ENCODE results near the gene IFNA14. TPM values are rescaled to one million over a fixed set of nuclear protein-coding genes. Genes with fewer than 3 reads are reported as not detected.
"Not testable (repeated sequence)": the region's sequence is repeated elsewhere in the genome, so short reads cannot be mapped to it uniquely, and the experiment has no call there.

IFNA14 gene
- total and polyA plus RNA-seq, 2 experiments from 2014 or later, result not detected

DNA sequence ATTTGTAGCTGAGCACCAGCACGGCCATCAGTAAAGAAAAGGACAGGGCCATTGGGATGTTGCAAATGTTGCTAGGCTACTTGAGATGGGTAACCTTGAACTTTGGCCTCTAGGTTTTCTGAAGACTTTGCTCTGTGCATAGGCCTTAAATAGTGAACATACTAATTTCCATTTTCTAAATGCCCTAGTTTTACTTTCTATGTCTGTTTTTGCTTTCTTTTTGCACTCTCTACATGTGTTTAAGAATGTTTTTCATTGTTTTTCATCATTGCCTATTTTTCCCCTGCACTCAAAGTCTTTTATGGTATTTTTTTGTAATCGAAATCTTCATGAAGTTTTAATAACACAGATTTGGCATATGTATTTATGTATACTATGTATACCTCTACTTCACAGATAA, 11.7 kb downstream of the IFNA14 start, which contains the start of gene IFNA17 (continued):
- TF ChIP-seq, protein P1, sequence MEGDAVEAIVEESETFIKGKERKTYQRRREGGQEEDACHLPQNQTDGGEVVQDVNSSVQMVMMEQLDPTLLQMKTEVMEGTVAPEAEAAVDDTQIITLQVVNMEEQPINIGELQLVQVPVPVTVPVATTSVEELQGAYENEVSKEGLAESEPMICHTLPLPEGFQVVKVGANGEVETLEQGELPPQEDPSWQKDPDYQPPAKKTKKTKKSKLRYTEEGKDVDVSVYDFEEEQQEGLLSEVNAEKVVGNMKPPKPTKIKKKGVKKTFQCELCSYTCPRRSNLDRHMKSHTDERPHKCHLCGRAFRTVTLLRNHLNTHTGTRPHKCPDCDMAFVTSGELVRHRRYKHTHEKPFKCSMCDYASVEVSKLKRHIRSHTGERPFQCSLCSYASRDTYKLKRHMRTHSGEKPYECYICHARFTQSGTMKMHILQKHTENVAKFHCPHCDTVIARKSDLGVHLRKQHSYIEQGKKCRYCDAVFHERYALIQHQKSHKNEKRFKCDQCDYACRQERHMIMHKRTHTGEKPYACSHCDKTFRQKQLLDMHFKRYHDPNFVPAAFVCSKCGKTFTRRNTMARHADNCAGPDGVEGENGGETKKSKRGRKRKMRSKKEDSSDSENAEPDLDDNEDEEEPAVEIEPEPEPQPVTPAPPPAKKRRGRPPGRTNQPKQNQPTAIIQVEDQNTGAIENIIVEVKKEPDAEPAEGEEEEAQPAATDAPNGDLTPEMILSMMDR (conservative IDR thresholded peaks at IDR 0.05; ENCODE audit: low read depth in 2 of 2), result no peak
- TF ChIP-seq JUNB (IDR thresholded peaks at IDR 0.05; ENCODE audit: unreplicated experiment) (no peak), POLR2AphosphoS5 (IDR thresholded peaks at IDR 0.05; ENCODE audit: low read depth) (no peak), ZNF114 (CRISPR knock-in tag; IDR thresholded peaks at IDR 0.05) (no peak), EZH2phosphoT487 (IDR thresholded peaks at IDR 0.05; ENCODE audit: unreplicated experiment) (no peak), CREB1 (CRISPR knock-in tag; IDR thresholded peaks at IDR 0.05; ENCODE audit: low read depth) (no peak), STAT1 (IDR thresholded peaks at IDR 0.05; ENCODE audit: unreplicated experiment) (no peak), NANOG (IDR thresholded peaks at IDR 0.05; ENCODE audit: borderline replicate concordance) (no peak)
- TF ChIP-seq, protein P2, sequence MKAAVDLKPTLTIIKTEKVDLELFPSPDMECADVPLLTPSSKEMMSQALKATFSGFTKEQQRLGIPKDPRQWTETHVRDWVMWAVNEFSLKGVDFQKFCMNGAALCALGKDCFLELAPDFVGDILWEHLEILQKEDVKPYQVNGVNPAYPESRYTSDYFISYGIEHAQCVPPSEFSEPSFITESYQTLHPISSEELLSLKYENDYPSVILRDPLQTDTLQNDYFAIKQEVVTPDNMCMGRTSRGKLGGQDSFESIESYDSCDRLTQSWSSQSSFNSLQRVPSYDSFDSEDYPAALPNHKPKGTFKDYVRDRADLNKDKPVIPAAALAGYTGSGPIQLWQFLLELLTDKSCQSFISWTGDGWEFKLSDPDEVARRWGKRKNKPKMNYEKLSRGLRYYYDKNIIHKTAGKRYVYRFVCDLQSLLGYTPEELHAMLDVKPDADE (IDR thresholded peaks at IDR 0.05), result no peak
- TF ChIP-seq, protein P3, sequence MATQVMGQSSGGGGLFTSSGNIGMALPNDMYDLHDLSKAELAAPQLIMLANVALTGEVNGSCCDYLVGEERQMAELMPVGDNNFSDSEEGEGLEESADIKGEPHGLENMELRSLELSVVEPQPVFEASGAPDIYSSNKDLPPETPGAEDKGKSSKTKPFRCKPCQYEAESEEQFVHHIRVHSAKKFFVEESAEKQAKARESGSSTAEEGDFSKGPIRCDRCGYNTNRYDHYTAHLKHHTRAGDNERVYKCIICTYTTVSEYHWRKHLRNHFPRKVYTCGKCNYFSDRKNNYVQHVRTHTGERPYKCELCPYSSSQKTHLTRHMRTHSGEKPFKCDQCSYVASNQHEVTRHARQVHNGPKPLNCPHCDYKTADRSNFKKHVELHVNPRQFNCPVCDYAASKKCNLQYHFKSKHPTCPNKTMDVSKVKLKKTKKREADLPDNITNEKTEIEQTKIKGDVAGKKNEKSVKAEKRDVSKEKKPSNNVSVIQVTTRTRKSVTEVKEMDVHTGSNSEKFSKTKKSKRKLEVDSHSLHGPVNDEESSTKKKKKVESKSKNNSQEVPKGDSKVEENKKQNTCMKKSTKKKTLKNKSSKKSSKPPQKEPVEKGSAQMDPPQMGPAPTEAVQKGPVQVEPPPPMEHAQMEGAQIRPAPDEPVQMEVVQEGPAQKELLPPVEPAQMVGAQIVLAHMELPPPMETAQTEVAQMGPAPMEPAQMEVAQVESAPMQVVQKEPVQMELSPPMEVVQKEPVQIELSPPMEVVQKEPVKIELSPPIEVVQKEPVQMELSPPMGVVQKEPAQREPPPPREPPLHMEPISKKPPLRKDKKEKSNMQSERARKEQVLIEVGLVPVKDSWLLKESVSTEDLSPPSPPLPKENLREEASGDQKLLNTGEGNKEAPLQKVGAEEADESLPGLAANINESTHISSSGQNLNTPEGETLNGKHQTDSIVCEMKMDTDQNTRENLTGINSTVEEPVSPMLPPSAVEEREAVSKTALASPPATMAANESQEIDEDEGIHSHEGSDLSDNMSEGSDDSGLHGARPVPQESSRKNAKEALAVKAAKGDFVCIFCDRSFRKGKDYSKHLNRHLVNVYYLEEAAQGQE (IDR thresholded peaks at IDR 0.05; ENCODE audit: unreplicated experiment), result no peak

DNA sequence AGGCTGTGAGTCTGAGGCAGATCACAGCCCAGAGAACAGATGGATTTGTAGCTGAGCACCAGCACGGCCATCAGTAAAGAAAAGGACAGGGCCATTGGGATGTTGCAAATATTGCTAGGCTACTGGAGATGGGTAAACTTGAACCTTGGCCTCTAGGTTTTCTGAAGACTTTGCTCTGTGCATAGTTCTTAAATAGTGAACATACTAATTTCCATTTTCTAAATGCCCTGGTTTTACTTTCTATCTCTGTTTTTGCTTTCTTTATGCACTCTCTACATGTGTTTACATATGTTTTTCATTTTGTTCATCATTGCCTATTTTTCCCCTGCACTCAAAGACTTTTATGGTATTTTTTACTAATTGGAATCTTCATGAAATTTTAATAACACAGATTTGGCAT, 22.6 kb downstream of the IFNA14 start, which contains the start of gene IFNA16:
Gene IFNA16, minus strand, starts transcription at position 101 of the 400 bp plus-strand sequence. Its CDS starts 6 bp downstream, at position 95.
- H3K4me1 ChIP-seq (ENCODE audit: insufficient read depth); H3K4me1 Mint-ChIP-seq; H3K27me3 Mint-ChIP-seq (ENCODE audit: insufficient read depth, low read depth, poor library complexity); H3K9me2 ChIP-seq (ENCODE audit: insufficient read depth); H3F3A ChIP-seq (replicated peaks; ENCODE audit: low read depth); H3K4me2 ChIP-seq; H4K20me1 ChIP-seq (replicated peaks; ENCODE audit: insufficient read depth); H2AFZ ChIP-seq; H3K27me3 ChIP-seq (ENCODE audit: insufficient read depth); H3K36me3 Mint-ChIP-seq (ENCODE audit: low read depth); H3K4me3 ChIP-seq; H3K36me3 ChIP-seq (ENCODE audit: insufficient read depth); H3K27ac ChIP-seq (ENCODE audit: low read depth); H3K4me3 Mint-ChIP-seq; H3K79me2 ChIP-seq (replicated peaks; ENCODE audit: insufficient read depth); H3K27ac Mint-ChIP-seq; ATAC-seq; DNase-seq (ENCODE audit: low spot score); H3K9me3 Mint-ChIP-seq: not testable (repeated sequence)
